IMR-90 (cell line): ENCODE results near the gene KLHL29. TPM values are rescaled to one million over a fixed set of nuclear protein-coding genes. Genes with fewer than 3 reads are reported as not detected.

ENCODE experiments used
- ATAC-seq: fragments of 200-7000 bp; cut with Tn5 transposase; 2 replicates; pipeline ENCODE4 v1.9.1; 2020; ENCODE audit warnings: low read depth, mild to moderate bottlenecking, moderate library complexity
- BruUV-seq: library from RNA; stranded (reverse); fragments of 400-500 nt; replicated peaks from 2 replicates; lab custom pipeline; 2021; lab: Mats Ljungman, UMichigan
- CTCF ChIA-PET: fragments of 300-600 bp; formaldehyde crosslinking; extraction: SDS; loops from one replicate; lab custom pipeline; 2021; ENCODE audit warnings: antibody characterized with exemption; lab: Yijun Ruan, JAX
- POLR2A ChIA-PET: fragments of 300-600 bp; sonication (Branson Sonifier 250); formaldehyde crosslinking; loops from one replicate; lab custom pipeline; 2022; ENCODE audit warnings: antibody characterized with exemption; ENCODE audit not compliant: unreplicated experiment; lab: Charles Lee
- DNase-seq: peaks from one replicate; pipeline ENCODE4 v3.0.0; 2013
- H2AFZ ChIP-seq: replicated peaks from 2 replicates; pipeline ENCODE3; 2013; ENCODE audit warnings: low read length, mild to moderate bottlenecking; ENCODE audit not compliant: poor library complexity
- H2AK5ac ChIP-seq: 2 replicates; pipeline ENCODE4 v1.6.1; 2013; ENCODE audit warnings: low read depth, low read length, inconsistent platforms
- H2AK9ac ChIP-seq: replicated peaks from 2 replicates; pipeline ENCODE3; 2013; ENCODE audit warnings: mild to moderate bottlenecking, low read depth, low read length, moderate library complexity; ENCODE audit not compliant: poor library complexity
- H2BK120ac ChIP-seq: 2 replicates; pipeline ENCODE4 v1.6.1; 2013; ENCODE audit warnings: low read depth, low read length, inconsistent platforms
- H2BK15ac ChIP-seq: 3 replicates; pipeline ENCODE4 v1.6.1; 2013; ENCODE audit warnings: low read depth, low read length, inconsistent platforms
- H2BK20ac ChIP-seq: 2 replicates; pipeline ENCODE4 v1.6.1; 2013; ENCODE audit warnings: low read depth, mild to moderate bottlenecking, inconsistent platforms, low read length, moderate library complexity
- H2BK5ac ChIP-seq: 2 replicates; pipeline ENCODE4 v1.6.1; 2013; ENCODE audit warnings: mild to moderate bottlenecking, low read depth, low read length, inconsistent platforms; ENCODE audit not compliant: poor library complexity, severe bottlenecking
- H3K14ac ChIP-seq: replicated peaks from 2 replicates; pipeline ENCODE4 v1.6.1; 2013; ENCODE audit warnings: low read depth, low read length, inconsistent platforms
- H3K18ac ChIP-seq: 2 replicates; pipeline ENCODE4 v1.6.1; 2013; ENCODE audit warnings: low read depth, low read length, control low read depth
- H3K23ac ChIP-seq: 2 replicates; pipeline ENCODE4 v1.6.1; 2013; ENCODE audit warnings: low read depth, low read length, inconsistent platforms
- H3K27ac ChIP-seq: 2 replicates; pipeline ENCODE4 v1.5.1; 2013; ENCODE audit warnings: mild to moderate bottlenecking, control low read depth, low read length; ENCODE audit not compliant: insufficient read depth
- H3K27me3 ChIP-seq: 2 replicates; pipeline ENCODE4 v1.6.1; 2013; ENCODE audit warnings: low read length; ENCODE audit not compliant: control insufficient read depth, insufficient read depth
- H3K36me3 ChIP-seq: 2 replicates; pipeline ENCODE4 v1.6.1; 2013; ENCODE audit warnings: low read length, mixed read lengths; ENCODE audit not compliant: control insufficient read depth, insufficient read depth
- H3K4ac ChIP-seq: 2 replicates; pipeline ENCODE4 v1.6.1; 2013; ENCODE audit warnings: low read depth, low read length, inconsistent platforms
- H3K4me1 ChIP-seq: 2 replicates; pipeline ENCODE4 v1.6.1; 2013; ENCODE audit warnings: low read length, mixed read lengths; ENCODE audit not compliant: control insufficient read depth, insufficient read depth
- H3K4me2 ChIP-seq: 2 replicates; pipeline ENCODE4 v1.6.1; 2013; ENCODE audit warnings: low read depth, mild to moderate bottlenecking, control low read depth, low read length, moderate library complexity
- H3K4me3 ChIP-seq: 2 replicates; pipeline ENCODE4 v1.5.1; 2013; ENCODE audit warnings: low read depth, mild to moderate bottlenecking, control low read depth, low read length, moderate library complexity; ENCODE audit not compliant: insufficient read depth
- H3K56ac ChIP-seq: 2 replicates; pipeline ENCODE4 v1.6.1; 2013; ENCODE audit warnings: low read length, inconsistent platforms; ENCODE audit not compliant: insufficient read depth; ENCODE audit errors: extremely low read depth
- H3K79me1 ChIP-seq, 2 experiments: 2 replicates each; pipeline ENCODE4 v1.6.1; 2013; ENCODE audit warnings: low read length in 2 of 2, inconsistent platforms in 1 of 2, low read depth in 1 of 2
- H3K9ac ChIP-seq: 2 replicates; pipeline ENCODE4 v1.6.1; 2013; ENCODE audit warnings: low read depth, low read length, control low read depth
- H3K9me1 ChIP-seq: 2 replicates; pipeline ENCODE4 v1.6.1; 2013; ENCODE audit warnings: low read length, inconsistent platforms; ENCODE audit not compliant: insufficient read depth
- H3K9me3 ChIP-seq: 2 replicates; pipeline ENCODE4 v1.6.1; 2013; ENCODE audit warnings: low read length; ENCODE audit not compliant: control insufficient read depth, insufficient read depth
- H4K20me1 ChIP-seq: 2 replicates; pipeline ENCODE4 v1.6.1; 2013; ENCODE audit warnings: low read length, inconsistent platforms; ENCODE audit not compliant: insufficient read depth
- H4K5ac ChIP-seq: 2 replicates; pipeline ENCODE4 v1.6.1; 2013; ENCODE audit warnings: mild to moderate bottlenecking, low read depth, low read length, control low read depth
- H4K8ac ChIP-seq, 2 experiments: 2 replicates each; pipeline ENCODE4 v1.6.1; 2013; ENCODE audit warnings: low read depth in 2 of 2, low read length in 2 of 2, control low read depth in 1 of 2, inconsistent platforms in 1 of 2
- H4K91ac ChIP-seq: 2 replicates; pipeline ENCODE4 v1.6.1; 2013; ENCODE audit warnings: low read depth, low read length, inconsistent platforms; ENCODE audit not compliant: insufficient read depth
- BHLHE40 ChIP-seq: fragments of 150-350 bp; IDR thresholded peaks from 2 replicates; pipeline ENCODE4 v1.6.1; 2016; ENCODE audit warnings: mild to moderate bottlenecking, low read depth, low read length
- CEBPB ChIP-seq: IDR thresholded peaks from 2 replicates; pipeline ENCODE4 v1.6.1; 2012; ENCODE audit warnings: low read depth, low read length, improper control_type of control experiment
- CHD1 ChIP-seq: IDR thresholded peaks from 2 replicates; pipeline ENCODE4 v1.6.1; 2012; ENCODE audit warnings: low read depth, low read length, improper control_type of control experiment
- CTCF ChIP-seq: conservative IDR thresholded peaks from 2 replicates; pipeline ENCODE4 v1.5.1; 2012; ENCODE audit warnings: mild to moderate bottlenecking, low read depth, low read length, improper control_type of control experiment
- ELK1 ChIP-seq: fragments of 150-350 bp; IDR thresholded peaks from 2 replicates; pipeline ENCODE4 v1.6.1; 2016; ENCODE audit warnings: low read depth, mild to moderate bottlenecking, low read length, moderate library complexity, borderline replicate concordance
- FOS ChIP-seq: fragments of 150-350 bp; IDR thresholded peaks from 2 replicates; pipeline ENCODE4 v1.6.1; 2016; ENCODE audit warnings: low read depth, low read length
- MAFK ChIP-seq: IDR thresholded peaks from 2 replicates; pipeline ENCODE4 v1.6.1; 2012; ENCODE audit warnings: low read depth, low read length, improper control_type of control experiment
- MAZ ChIP-seq: IDR thresholded peaks from 2 replicates; pipeline ENCODE4 v1.6.1; 2012; ENCODE audit warnings: low read depth, mild to moderate bottlenecking, low read length, improper control_type of control experiment, moderate library complexity, borderline replicate concordance
- MXI1 ChIP-seq: IDR thresholded peaks from 2 replicates; pipeline ENCODE4 v1.6.1; 2012; ENCODE audit warnings: low read depth, mild to moderate bottlenecking, low read length, moderate library complexity, borderline replicate concordance
- NFE2L2 ChIP-seq: fragments of 150-350 bp; IDR thresholded peaks from 2 replicates; pipeline ENCODE4 v1.6.1; 2016; ENCODE audit warnings: low read depth, mild to moderate bottlenecking, low read length
- POLR2A ChIP-seq: IDR thresholded peaks from 2 replicates; pipeline ENCODE4 v1.6.1; 2012; ENCODE audit warnings: mild to moderate bottlenecking, low read depth, low read length
- RAD21 ChIP-seq: IDR thresholded peaks from 2 replicates; pipeline ENCODE4 v1.6.1; 2012; ENCODE audit warnings: low read length, improper control_type of control experiment
- RCOR1 ChIP-seq: IDR thresholded peaks from 2 replicates; pipeline ENCODE4 v1.6.1; 2012; ENCODE audit warnings: mild to moderate bottlenecking, low read length, improper control_type of control experiment; ENCODE audit not compliant: insufficient replicate concordance
- RFX5 ChIP-seq: IDR thresholded peaks from 2 replicates; pipeline ENCODE4 v1.8.0; 2012; ENCODE audit warnings: low read depth, mild to moderate bottlenecking, low read length, moderate library complexity
- SMC3 ChIP-seq: fragments of 150-350 bp; IDR thresholded peaks from 2 replicates; pipeline ENCODE4 v1.6.1; 2016; ENCODE audit warnings: low read depth, mild to moderate bottlenecking, antibody characterized with exemption, low read length, moderate library complexity
- USF2 ChIP-seq: fragments of 150-350 bp; IDR thresholded peaks from 2 replicates; pipeline ENCODE4 v1.6.1; 2017; ENCODE audit warnings: mild to moderate bottlenecking, antibody characterized with exemption, low read length, low read depth
- WGBS, 2 experiments: methylation state at CpG; one replicate each; pipeline versions ENCODE4 v1.1.5 to v1.1.7; 2013; ENCODE audit warnings: missing lambda C conversion rate in 2 of 2; ENCODE audit not compliant: insufficient read length in 1 of 2; ENCODE audit errors: extremely low coverage in 2 of 2; 5-methylcytosine and 5-hydroxymethylcytosine counted together
- dilution Hi-C: fragments of 300-500 bp; cut with HindIII; formaldehyde crosslinking; loops from one replicate; pipeline ENCODE4 v1.14.3; 2018; ENCODE audit warnings: low sequenced_read_pairs; ENCODE audit not compliant: unreplicated experiment
- in situ Hi-C: fragments of 300-500 bp; cut with MboI; formaldehyde crosslinking; loops from 3 replicates; pipeline ENCODE4 v1.14.3; 2019; ENCODE audit warnings: low sequenced_read_pairs, inconsistent platforms, mixed read lengths
- intact Hi-C: fragments of 100-400 bp; cut with micrococcal nuclease; formaldehyde crosslinking; loops from 2 replicates; pipeline ENCODE4 v1.10.0; 2022
- polyA plus RNA-seq, 3 experiments: library from polyadenylated mRNA; depleted of rRNA; stranded (reverse); fragments of >200 nt; gene quantifications; 2 replicates each; pipeline ENCODE4 v1.2.3, GENCODE V29; 2012; ENCODE audit warnings: low replicate concordance in 1 of 3
- total RNA-seq: library from RNA; depleted of rRNA; stranded (reverse); fragments of >200 nt; gene quantifications from 2 replicates; pipeline ENCODE4 v1.2.3, GENCODE V29; 2012

Gene KLHL29
- total and polyA plus RNA-seq, 2 of the 4 experiments (the other 2 are of a cell fraction), result 2.0 to 8.0 TPM

- H3K36me3 ChIP-seq, result peaks cover 3% of the 10 kb centered on the region; the same call in 1 of the 2 replicates
- H3K56ac ChIP-seq, result no peak overlapping the region
- dilution Hi-C loops, result no loop called here
- no peak overlapping the region for H2AK5ac ChIP-seq
- H2BK15ac ChIP-seq, result no peak overlapping the region
- no peaks in the 10 kb centered on the region; the same call in 1 of the 2 replicates for H3K9me1 ChIP-seq
- no peak overlapping the region for H2BK120ac ChIP-seq
- H3K27me3 ChIP-seq, result no peaks in the 10 kb centered on the region
- no peak overlapping the region for H4K8ac ChIP-seq
- ChIA-PET CTCF (no interaction called here), POLR2A (no interaction called here)
- H2AK9ac ChIP-seq, result no peak overlapping the region
- no peaks in the 10 kb centered on the region for H3K79me1 ChIP-seq
- H3K9ac ChIP-seq, result no peak overlapping the region
- H3K14ac ChIP-seq, result no peak overlapping the region
- H4K20me1 ChIP-seq, result no peaks in the 10 kb centered on the region; the same call in 1 of the 2 replicates
- no peak overlapping the region for H3K23ac ChIP-seq
- H3K4me3 ChIP-seq, result no peak overlapping the region
- no peak overlapping the region for H3K18ac ChIP-seq
- DNase-seq (no peak), ATAC-seq (no peak)
- no peak overlapping the region for H4K5ac ChIP-seq
- H3K9me3 ChIP-seq, result no peaks in the 10 kb centered on the region
- in situ Hi-C loops, result no loop called here
- H3K4me1 ChIP-seq, result no peaks in the 10 kb centered on the region
- intact Hi-C loops, result no loop called here
- no peak overlapping the region for H3K4me2 ChIP-seq
- H4K91ac ChIP-seq, result no peak overlapping the region
- H2BK20ac ChIP-seq, result no peak overlapping the region
- BruUV-seq, result no TSS peak
- H3K4ac ChIP-seq, result no peak overlapping the region
- whole genome bisulfite sequencing, 2 experiments, result 100% methylated on average over 1 of the region's 5 CpGs; no CpG with 5 or more reads in 1 of the 2 experiments
- H3K27ac ChIP-seq, result no peak overlapping the region
- H2BK5ac ChIP-seq, result no peak overlapping the region
- no peak overlapping the region for H2AFZ ChIP-seq
- TF ChIP-seq ELK1, result no peak
- no peak for TF ChIP-seq MXI1
- TF ChIP-seq SMC3, result no peak
- TF ChIP-seq USF2, result no peak
- TF ChIP-seq RCOR1, result no peak
- no peak for TF ChIP-seq MAZ
- TF ChIP-seq POLR2A, result no peak
- TF ChIP-seq MAFK, result no peak
- TF ChIP-seq RFX5, result no peak
- no peak for TF ChIP-seq CTCF
- no peak for TF ChIP-seq NFE2L2
- TF ChIP-seq RAD21, result no peak
- TF ChIP-seq BHLHE40, result no peak
- TF ChIP-seq CHD1, result no peak
- TF ChIP-seq CEBPB, result no peak
- no peak for TF ChIP-seq FOS
These were observed 194.7 kb downstream of the KLHL29 start for GRCh38 chr2:23579674-23580073.
